Right renal cortex interstitium (tissue), 3 donors: ENCODE results near the gene SMOC2. TPM values are rescaled to one million over a fixed set of nuclear protein-coding genes. Genes with fewer than 3 reads are reported as not detected.

Source experiments
- DNase-seq, 3 donors: peaks; one replicate each; pipeline ENCODE4 v3.0.0-alpha.2; 2013; ENCODE audit warnings: low read depth in 3 of 3, low spot score in 2 of 3
- polyA plus RNA-seq, 3 donors: library from polyadenylated mRNA; unstranded; fragments of 120-200 nt; gene quantifications; one replicate each; pipeline ENCODE4 v1.2.1, GENCODE V29; 2013; ENCODE audit not compliant: insufficient read length in 3 of 3

Gene SMOC2
- polyA plus RNA-seq, 3 donors = 18.0 to 31.5 (median 25.7) TPM

GRCh38 chr6:168641446-168641845 lies 200.5 kb downstream of the SMOC2 start:
- DNase-seq = no peak

- no peak for DNase-seq
Observed at GRCh38 chr6:168643401-168643800, 202.4 kb downstream of the SMOC2 start.

- no peak for DNase-seq
Observed at GRCh38 chr6:168645326-168645725, 204.3 kb downstream of the SMOC2 start.

- DNase-seq = no peak
Observed at GRCh38 chr6:168647271-168647670, 206.3 kb downstream of the SMOC2 start.

- no peak for DNase-seq
Observed at GRCh38 chr6:168648240-168649125, 207.5 kb downstream of the SMOC2 start.

- no peak for DNase-seq
Observed at GRCh38 chr6:168649209-168649608, 208.2 kb downstream of the SMOC2 start.

- no peak for DNase-seq
Observed at GRCh38 chr6:168650671-168651111, 209.7 kb downstream of the SMOC2 start.

- DNase-seq = no peak
Observed at GRCh38 chr6:168655462-168656152, 214.6 kb downstream of the SMOC2 start.

- no peak for DNase-seq
Observed at GRCh38 chr6:168658059-168658458, 217.1 kb downstream of the SMOC2 start.

- DNase-seq = no peak
Observed at GRCh38 chr6:168660400-168660945, 219.5 kb downstream of the SMOC2 start.

- DNase-seq = no peak
Observed at GRCh38 chr6:168662301-168662936, 221.4 kb downstream of the SMOC2 start.

- DNase-seq = no peak
Observed at GRCh38 chr6:168663041-168663440, 222.1 kb downstream of the SMOC2 start.

- no peak for DNase-seq
Observed at GRCh38 chr6:168664956-168665355, 224.0 kb downstream of the SMOC2 start.

GRCh38 chr6:168666170-168666569 lies 225.2 kb downstream of the SMOC2 start:
- no peak for DNase-seq

- DNase-seq = no peak
Observed at GRCh38 chr6:168666699-168667427, 225.9 kb downstream of the SMOC2 start.

- no peak for DNase-seq
Observed at GRCh38 chr6:168667428-168667805, 226.4 kb downstream of the SMOC2 start.

- DNase-seq = no peak
Observed at GRCh38 chr6:168670401-168670985, 229.5 kb downstream of the SMOC2 start.

- no peak for DNase-seq
Observed at GRCh38 chr6:168671028-168671862, 230.3 kb downstream of the SMOC2 start.

GRCh38 chr6:168671863-168672546 lies 231.0 kb downstream of the SMOC2 start:
- DNase-seq = no peak
